Activated CD4-positive, alpha-beta T cell treated with anti-CD3 and anti-CD28 coated beads, Interleukin-2, amount 50 U/mL, for 24 hours (primary cell): ENCODE data around the gene PIK3C2B.

Experiments
- DNase-seq, 2 donors: peaks; one replicate each; pipeline ENCODE4 v3.0.0-alpha.2; 2020; ENCODE audit warnings: low read depth in 1 of 2, low spot score in 1 of 2

Gene PIK3C2B

DNA sequence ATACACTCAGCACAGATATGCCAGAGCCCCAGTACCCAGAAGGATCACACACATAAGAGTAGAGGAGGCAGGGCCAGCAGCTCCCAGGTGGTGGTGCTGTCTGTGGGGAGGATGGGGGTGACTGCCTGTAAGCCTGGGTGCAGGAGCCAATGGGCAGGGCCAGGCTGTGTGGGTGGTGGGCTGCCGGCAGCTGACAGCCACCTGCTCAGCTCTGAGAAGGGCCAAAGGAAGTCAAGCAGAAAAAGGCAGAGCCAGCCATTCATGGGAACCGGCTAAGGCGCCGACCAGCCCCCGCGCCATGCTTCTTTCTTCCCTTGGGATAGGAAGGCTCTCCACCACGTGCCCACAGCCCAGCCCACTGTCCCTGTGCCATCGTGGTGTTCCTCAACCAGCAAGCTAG is 14.1 kb downstream of the PIK3C2B start:
- no peak for DNase-seq

DNA sequence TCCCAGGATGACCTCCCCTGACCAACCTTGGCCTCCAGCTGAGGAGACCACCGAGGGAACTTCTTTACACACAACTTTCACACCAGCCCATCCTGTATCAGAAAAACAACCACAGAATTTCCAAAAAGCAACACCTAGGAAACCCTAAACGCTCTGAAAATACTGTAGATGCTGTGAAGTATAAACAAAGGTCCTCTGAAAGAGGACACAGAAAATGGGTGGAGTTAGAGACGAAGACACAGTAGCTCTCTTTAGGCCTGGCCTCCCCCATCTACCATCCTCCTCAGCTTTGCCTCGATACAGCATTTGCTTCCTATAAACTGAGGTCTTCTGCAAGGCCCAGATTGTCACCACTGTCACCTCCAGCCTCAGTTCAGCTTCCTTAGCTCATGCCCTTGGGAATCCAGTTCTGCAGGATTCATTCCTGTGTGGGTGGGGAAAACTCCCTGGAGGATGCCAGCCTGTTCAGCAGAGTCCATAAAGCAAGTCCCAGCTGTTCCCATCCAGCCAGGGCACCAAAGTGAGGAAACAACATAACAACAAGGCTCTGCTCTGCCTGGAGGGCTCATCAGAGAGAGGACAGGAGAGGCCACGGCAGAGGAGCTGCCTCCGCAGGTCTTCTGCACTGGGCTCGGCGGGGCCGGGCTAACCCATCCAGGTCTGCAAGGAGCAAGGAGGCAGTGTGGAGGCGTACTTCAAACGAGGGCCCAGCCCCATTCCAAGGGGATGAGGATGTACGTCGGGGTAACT is 15.0 kb downstream of the PIK3C2B start:
- no peak for DNase-seq

DNA sequence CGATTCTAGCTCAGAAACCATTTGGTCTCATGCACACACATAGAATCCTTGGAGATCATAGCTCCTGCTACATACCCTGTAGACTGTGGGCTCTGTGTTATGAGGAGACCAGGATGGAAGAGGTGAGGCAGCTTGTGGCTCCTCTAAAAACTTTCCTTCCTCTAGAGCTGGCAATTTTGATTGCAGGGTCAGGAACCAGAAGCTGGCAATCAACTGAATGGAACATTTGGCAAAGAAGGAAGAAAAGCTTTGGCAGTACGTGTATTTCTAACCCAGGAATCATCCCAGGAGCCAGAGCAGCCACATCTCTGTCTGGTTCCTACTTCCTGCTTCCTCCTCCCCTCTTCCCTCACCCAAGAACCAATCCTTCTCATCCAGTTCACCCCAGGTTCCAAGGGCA is 15.7 kb downstream of the PIK3C2B start:
- no peak for DNase-seq

DNA sequence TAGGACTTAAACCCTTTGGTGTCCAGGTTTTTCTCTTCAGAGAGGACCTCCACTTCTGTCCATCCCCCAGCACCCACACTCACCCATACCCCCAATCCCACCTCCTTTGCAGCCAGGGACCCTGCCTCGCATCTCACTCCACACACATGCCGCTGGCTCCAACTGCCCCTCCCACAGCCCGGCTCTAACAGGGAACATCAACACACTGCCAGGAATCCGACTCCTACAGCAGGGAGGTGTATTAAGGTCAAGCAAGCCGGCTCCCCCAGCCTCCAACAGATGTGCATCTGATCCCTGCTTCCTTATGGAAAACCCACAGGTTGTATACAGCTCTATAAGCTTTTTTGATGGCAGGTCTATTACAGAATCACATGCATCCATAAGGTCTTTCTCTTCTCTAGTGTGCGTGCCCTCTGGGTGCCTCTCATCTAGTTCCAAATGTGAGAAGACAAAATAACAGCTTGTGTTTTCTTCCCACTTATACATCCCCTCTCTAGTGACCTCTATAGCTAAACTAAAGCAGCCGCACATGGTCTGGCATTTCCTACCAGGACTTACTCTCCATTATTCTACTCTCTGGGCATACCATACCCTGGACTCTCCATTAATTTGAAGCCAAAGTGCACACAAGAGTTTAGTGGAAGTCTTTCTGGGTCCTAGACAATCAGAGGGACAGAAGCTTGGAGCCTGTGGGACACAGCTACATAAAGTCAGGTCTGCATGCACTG is 16.3 kb downstream of the PIK3C2B start:
- no peak for DNase-seq

DNA sequence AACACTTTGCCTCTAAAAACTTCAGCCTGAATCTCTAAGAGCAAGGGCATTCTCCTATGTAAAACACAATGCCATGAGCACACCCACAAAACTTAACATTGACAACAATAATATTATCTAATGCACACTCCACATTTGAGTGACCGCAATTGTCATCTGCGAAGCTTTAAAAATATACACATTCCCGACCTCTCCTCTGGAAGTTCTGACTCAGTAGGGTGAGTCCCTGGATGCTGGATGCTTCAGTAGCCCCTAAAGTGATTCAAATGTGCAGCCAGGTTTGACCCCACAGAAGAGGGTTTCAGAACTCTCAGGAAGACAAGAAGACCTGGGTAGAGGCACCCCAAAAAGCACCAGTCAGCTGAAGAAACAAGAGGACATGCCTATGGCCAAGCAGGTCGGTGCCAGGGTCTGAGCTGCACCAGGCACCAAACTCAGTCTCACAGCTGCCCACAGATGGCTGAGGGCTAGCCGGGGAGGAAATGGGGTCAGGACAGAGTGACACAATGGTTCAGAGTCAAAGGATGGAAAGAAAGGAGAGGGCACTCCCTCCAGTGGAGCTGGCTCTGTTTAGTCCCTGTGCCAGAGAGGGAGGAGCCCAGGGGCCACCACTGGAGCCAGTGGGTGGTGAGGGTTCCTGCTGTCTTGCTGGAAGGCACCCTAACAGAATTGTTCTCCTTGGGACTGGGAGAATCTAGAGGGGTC is 17.4 kb downstream of the PIK3C2B start:
- DNase-seq = no peak

DNA sequence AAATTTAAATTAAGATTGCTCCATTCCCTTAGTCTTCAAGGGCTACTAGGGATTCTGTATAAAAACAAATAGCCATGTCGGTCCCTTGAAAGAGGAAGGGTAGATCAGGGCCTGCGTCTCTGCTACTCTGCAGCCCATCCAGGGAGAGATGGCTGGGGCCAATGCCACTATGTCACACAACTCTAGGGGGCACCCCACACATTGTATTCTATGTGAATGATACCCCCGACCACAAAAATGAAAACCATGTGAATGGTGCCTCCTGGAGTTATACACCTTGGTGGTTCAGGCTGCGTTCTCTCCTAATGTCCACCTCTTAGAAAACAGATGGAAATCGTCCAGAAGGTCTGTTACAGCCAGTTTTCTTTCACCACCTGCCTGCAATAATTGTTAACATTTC is 18.0 kb downstream of the PIK3C2B start:
- DNase-seq = no peak

DNA sequence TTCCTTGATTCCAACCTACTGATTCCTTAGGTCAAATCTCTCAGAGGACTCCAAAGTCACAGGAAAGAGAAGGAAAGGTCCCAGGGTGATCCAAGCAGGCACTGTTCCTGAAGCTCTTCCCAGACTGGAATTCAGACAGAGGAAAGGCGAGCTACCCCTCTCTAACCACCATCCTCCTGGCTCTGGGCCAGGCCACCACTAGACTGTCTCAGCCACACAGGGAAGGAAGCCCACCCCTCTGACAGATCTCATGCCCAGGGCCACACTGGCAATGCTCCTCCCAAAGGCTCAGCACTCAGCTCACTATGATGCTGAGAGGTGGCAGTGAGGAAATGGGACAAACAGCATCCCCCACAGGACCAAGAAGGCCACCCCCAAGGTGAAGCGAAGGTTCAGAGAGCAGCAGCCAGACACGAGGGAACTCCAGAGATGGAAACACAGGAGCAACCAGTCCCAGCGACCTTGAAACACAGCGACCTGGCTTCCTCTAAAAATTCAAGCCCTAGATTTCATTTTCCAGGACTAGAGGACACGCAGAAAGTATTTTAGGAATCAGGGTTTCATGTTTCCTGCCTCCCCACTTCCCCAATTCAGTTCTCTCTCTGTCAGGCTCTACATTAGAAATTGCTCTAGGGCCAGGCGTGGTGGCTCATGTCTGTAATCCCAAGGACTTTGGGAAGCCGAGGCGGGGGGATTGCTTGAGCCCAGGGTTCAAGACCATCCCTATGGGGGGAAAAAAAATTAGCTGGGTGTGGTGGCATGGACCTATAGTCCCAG is 18.8 kb downstream of the PIK3C2B start:
- DNase-seq = no peak

DNA sequence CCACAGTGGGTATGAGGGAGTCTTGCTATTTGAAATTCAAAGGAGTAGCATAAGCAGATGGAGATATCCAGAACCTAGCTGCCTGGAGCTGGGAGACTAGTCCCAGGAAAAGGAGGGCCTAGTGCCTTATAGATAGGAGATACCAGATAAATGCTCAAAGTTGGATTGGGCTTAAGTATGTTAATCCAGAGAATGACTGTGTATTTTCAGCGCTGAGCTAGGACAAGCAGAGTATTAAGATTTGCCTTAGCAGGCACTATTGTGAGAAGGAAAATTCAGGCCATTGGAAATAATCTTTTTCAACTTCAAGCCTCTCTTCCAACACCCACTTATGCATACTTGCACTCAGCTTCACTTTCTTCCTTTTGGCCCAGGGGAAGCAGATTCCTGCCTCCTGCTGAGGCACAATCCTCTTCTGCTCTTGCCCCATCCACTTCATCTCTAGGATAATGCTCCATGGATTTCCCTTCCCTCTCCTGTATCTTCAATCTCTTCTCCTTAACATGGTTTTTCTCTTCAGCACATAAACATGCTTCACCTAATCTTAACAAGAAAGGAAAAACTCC is 21.1 kb downstream of the PIK3C2B start:
- no peak for DNase-seq

DNA sequence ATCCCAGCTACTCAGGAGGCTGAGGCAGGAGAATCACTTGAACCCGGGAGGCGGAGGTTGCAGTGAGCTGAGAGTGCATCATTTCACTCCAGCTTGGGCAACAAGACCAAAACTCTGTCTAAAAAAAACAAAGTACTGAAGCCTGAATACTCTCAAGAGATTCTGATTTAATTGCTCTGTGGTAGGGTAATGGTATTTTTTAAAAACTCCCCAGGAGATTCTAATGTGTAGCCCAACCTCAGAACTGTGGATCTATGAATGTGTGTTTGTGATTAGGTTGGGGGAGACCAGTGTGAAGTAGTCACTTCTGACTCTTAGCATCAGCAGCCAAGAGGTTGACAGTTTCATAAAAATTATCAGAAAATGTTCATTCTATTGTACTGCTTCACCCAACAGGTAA is 21.9 kb downstream of the PIK3C2B start:
- DNase-seq = no peak

DNA sequence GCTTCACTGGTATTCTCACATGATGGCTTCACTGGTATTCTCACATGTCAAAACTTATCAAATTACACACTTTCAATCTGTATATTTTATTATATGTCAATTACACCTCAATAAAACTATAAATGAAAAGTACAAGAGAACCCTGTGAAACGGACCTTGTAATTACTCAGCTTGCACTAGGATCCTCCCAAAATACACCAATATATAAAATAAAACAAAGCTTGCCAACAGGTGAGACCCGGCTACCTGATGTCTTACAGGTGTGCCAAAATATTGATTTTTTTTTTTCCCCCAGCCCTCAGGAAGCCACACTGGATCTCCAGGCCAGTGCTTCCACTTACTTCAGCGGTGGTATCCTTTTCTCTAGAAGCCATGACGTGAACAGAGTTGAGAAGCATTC is 22.9 kb downstream of the PIK3C2B start:
- DNase-seq = no peak

DNA sequence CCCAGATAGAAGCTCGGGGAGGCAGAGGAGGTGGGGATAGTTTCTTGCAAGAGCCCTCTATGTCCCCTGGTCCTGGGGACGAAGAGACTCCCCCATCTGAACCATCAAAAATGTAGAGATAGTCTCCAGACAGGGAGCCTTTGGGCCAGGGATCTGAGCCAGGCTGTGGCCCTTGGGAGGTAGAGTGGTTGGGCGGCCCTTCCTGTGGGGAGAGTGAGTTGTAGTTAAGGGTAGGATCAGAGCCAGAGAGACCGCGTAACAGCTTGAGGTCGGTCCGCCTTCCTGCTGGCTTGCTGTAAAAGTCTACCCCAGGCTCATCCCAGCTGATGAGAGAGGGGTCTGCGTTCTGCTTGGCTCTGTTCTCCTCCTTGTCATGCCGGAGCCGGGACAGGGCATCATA is 25.3 kb downstream of the PIK3C2B start:
- no peak for DNase-seq

DNA sequence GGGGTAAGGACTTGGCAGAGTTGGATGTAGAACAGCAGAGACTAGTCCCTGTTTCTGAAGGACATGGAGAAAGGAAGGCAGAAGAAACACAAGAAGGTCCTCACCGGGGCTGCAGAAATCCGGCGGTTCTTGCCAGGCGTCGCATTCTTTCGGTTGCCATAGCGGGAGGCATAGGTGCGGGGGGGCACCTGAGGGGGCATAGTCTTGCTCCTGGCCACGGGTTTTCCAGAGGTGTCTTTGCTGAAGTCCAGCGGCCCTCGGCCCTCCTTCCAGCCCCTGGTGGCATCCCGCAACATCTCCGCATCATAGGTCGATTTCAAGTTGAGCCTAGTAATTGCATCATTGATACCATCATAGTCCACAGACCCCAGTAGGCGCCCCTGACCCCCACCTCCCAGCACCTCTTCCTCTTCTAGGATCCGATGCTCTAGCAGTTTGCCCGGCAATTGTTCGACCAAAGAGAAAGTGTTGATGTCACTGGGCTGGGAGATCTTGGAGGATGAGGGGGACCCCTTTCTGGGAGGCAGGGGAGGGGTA is 25.8 kb downstream of the PIK3C2B start:
- no peak for DNase-seq

DNA sequence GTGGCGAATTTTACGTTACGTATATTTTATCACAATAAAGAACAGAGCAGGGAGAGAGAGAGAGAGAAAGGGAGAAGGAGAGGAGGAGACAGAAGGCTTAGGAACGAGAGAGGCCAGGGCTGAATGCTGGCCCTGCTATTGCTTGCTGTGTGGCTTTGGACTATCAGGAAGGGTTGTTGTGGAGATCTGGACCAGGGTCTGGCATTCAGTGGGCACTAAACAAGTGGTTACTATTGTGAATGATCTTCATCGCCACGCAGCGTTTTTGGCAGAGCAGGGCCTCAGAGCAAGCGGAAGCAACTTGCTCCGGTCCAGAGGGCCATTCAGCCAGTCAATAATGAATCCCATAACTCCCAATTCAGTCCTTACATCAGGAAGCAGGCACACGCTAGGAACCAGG is 26.4 kb downstream of the PIK3C2B start:
- DNase-seq = no peak

DNA sequence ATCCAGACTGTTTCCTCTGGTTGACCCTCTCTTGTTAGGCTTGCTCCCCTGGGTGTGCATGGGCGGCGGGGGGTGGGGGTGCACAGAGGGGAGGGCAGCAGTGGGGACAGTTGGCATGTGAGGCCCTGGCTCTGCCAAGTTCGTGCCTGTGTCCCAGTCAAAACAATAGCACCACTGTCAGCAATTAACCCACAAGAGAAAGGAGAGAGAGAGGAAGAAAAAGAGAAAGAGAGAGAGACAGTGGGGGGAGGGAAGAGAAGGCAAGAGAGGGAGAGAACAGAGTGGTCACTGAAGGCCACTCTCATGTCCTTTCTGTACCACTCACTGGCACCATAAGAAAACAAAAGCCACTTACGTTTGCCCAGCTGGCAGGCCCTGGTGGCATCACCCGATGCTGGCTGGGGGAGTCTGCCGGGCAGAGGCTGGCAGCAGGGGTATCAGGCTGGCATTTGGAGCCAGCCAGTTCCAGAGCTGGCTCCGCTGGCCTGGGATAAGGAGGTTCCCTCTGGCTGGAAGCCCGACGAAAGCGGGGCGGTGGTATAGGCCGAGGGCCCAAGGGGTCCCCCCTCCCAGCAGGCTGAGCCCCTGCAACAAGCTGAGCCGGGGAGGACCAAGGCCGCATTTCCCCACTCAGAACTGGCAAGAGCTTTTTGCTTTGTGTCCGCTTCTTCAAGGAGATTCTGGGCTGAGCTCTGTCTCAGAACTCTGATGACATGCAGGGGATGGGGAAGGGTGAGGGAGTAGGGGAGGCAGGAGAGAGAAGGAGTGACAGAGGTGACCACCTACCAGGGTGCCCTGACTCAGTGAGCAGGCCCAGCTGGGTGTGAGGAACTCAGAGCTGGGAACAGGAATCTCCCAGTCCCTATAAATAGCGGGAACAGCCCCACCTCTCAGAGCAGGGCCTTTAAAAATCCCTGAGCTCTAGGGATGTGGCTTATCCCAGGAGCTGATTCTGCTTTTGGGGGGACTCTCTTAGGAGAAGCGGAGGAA is 27.9 kb downstream of the PIK3C2B start:
- DNase-seq = no peak

DNA sequence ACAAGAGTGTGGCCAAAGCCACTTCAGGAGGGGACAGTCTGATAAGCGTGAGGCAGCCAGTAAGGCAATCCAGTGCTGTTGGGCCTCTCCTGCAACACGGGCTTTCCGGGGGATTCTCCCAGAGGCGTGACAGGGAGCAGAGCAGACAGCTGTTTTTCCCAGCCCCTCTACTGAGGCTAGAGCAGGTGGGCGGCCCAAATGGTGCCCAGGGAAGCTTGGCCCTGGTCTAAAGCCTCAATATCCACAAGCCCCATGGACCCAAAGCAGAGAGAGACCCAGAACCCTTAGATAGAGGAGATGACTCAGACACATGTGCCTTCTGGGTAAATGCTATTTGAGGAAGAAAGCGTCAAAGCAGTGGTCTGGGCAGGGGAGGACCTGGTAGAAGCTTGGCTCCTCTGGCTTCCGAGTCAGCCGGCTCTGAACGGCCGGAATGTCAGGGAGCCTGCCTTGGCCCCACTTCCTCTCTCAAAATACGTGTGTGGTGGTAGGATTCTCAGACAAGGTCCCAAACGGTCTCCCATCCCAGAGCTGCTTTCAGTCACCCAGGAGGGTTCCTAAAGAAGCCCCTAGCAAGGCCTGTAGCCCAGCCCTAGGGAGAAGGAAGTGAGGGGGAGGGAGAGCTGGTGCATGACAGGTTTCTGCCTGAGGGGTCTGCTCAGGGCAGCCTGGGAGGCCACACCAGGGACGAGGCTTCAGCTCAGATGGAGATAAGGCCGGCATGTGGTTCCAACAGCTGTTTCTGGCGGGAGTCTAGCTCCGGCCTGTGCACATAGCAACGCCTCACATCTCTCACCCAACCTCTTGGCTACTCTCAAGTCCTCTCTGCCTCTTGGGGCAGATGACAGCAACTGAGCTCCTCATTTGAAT is 28.8 kb downstream of the PIK3C2B start:
- DNase-seq = no peak

DNA sequence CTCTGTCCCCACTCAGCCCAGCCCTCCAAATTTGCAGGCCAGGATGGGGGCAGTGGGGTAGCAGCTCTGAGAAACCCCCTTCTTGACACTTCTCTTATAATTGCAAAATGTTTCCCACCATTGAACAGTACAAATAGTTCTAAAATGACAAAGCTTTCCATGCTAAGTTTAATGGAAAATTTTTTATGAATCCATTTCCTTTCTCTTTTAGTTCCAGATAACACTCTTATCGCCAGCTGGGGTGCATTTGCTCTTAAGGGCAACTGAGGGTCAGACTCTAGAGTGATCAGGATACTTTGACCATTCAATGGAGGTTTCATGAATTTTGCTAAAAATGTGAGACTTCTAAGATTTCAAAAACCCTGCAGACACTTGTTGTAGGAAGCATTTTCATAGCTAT is 29.9 kb downstream of the PIK3C2B start:
- DNase-seq = no peak

DNA sequence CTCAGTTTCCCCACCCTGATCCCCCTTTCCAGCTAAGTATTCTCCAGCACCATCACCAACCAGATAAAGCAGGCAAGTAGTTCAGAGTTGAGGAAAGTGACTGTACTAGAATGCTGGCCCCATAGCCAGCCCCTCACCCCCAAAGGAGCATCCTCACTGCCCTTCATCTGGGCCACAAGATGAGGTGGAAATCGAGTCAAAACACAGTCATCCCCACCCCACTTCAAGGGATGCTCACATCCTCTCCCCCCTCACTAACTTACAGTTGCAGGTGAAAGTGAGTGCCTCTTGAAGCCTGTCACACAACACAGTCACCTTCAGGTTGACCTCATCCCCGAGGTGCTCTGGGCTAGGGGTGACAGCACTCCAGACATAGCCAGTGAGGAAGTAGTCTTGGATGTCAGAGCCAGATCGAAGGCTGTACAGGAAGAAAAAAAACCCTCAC is 30.4 kb downstream of the PIK3C2B start:
- no peak for DNase-seq
